HG03432 (cell line): ENCODE measurements around the gene DNAL1.
A peak's percentile ranks its signal among the peaks of the same experiment; 100 is the strongest.

Experiments
- ATAC-seq: cut with Tn5 transposase; IDR thresholded peaks from one replicate; pipeline ENCODE4 v1.9.1; 2021; ENCODE audit warnings: mild to moderate bottlenecking, moderate library complexity; ENCODE audit not compliant: unreplicated experiment

Gene DNAL1

DNA sequence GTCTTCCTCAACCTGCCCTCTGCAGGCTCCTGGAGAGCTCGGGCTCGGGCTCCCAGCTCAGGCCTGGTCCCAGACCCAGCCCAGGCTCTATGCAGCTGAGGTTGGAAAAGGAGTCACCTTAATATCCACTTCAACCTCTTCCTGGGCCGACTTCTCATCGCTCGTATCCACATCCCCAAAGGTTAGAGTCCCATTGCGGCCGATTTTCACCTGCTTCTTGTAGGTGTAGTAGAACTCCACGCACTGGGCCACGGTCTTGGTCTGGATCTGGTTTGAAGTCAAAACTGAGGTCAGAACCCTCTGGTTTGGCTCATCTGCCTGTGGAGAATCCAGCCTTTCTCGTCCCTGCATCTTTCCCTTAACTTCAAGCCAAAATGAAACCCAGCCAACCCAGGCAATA, 77.8 kb downstream of the DNAL1 start:
- no peak for ATAC-seq

DNA sequence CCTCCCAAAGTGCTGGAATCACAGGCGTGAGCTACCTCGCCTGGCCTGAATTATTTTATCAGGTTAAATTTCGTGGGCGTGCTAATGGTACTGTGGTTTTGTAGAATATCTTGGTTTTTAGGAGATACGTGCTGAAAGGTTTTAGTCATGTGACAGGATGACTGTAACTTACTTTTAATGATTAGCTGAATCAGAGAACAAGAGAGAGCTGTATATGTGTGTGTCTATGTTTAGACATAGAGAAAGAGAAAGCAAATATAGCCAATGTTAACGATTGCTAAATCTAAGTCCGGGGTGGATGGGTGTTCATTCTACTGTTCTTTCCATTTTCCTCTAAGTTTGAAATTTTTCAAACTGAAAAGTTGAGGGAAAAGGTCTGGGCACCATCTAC, 78.6 kb downstream of the DNAL1 start:
- ATAC-seq: no peak

DNA sequence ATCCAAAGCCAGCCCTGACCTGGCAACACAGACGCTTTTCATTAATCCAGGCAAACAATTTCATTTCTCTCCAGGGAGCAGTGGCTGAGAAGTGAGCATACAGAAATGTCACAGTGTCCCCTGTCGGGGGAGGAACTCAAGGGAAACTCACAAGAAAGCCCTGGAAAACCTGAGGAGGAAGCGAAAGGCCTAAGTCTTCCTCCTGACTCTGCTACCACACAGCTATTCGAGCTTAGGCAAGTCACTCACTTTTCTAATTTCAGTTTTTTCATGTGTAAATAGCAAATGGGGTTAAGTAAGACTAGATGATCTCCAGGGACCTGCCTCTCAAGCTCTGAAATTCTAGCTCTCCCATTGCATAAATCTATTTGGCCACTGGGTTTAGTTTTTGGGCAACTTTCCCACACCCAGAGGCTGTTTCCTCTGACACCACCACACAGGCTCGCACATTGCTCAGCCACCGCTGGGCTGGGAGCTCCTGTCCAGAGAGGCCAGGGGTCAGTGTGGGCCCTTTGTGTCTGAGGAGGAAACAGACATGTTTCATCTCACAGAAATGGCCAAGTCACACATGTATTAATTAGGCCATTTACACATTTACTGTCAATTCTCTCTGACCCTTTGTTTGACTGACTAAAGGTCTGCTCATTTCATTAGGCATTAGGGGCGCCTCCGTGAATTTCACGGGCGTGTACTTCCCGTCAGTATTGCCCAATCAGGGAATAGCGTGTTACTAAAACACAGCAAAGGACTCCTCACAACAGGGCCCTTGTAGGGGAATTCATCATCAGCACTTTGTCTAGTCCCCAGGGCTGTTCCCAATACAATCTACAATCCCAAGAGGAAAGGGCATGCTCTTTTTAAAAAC, 79.2 kb downstream of the DNAL1 start:
- ATAC-seq: no peak

DNA sequence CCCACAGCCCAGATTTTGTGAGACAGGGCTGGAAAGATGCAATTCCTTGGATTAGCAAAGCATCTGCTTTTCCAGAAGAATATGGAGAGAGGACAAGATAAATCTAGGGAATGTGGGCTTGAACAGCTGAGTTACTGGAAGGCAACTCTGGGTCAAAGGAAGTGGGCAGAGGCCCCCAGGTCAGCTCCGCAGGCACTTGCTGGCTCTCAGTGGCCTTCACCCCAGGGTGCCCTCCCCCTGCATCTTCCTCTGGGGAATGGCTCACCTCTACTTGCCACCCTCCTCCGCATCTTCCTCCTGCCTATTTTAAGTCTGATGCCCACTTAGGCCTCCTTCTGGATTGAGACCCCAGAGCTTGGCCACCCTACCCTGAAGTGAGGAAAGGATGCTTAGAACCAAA, 79.9 kb downstream of the DNAL1 start:
- ATAC-seq: no peak

DNA sequence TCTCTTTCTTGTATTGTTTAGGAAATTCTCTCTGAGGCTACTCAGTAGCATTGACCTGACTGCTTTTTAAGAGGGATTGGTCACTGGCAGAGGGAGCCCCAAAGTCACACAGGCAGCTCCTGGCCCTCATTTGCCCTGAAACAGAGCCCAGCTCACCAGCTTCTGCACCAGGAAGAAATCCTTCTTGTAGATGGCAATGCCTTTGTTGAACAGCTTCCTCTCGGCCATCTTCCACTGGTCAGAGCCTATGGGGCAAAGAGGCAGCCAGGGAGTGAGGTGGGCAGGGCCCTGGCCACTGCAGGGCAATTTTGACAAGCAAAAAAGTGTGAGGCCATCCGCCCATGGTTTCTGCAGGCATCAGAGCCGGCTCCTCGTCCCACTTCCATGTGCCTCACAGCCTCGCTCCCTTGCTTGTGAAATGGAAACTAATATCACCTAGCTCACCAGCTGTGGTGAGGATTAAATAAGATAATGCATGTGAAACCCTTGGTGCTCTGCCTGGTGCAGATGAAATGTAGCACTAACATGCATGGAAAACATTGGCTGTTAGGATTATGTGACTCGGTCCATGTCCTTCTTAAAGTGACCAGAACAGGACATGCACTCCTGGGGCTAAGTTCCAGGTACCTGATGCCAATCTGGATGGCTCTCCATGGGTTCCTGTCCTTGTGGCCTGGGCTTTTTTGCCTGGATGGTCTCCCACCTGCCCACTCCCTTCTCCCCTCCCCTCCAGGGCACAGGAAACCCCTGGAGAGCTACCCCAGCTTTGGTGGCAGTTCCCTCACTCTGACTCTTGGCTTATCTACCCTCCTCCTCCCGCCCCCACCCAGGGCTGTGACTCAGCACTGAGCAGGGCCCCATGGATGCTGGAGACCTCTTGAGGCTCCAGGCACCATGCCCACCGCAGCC, 80.6 kb downstream of the DNAL1 start:
- ATAC-seq: no peak

DNA sequence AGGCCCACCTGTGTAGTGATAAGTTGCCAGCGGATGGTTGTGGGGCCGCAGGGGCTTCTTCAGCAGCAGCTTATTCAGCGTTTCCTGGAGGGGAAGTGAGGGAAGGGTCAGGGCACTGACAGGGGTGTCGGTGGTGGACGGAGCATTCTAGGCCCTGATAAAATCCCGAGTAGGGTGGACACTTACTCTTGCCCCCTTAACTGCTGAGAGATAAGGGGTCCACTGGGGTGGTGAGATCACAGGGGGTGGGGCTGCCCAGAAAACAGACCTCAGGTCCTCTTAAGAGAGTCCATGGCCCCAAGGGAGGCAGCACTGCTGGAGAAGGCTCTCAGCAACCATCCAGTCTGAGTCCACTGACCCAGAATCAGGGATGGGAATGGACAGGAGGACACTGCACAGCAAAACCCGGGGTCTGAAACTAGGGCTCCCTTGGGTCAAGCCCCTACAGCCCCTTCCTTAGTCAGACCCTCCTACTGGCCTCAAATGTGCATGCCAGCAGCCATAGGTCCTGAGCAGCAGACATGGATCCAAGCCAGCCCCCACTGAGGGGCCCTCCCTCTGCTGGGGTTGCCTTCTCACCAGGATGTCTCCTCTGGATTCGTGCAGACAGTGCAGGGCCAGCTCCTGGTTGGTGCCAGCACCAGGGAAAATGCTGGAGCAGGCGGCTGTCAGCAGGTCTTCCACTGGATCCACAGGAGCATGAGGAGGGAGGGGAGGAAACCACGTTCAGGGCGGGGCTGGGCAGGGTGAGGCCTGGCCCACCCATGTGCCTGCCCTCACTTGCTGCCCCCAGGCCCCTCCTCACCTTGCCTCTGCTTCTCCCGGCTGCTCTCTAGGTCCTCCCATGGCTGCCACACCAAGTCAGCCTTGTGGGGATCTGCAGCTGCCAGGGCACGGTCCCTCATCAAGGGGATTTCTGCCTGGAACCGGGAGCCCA, 81.5 kb downstream of the DNAL1 start:
- ATAC-seq: no peak

DNA sequence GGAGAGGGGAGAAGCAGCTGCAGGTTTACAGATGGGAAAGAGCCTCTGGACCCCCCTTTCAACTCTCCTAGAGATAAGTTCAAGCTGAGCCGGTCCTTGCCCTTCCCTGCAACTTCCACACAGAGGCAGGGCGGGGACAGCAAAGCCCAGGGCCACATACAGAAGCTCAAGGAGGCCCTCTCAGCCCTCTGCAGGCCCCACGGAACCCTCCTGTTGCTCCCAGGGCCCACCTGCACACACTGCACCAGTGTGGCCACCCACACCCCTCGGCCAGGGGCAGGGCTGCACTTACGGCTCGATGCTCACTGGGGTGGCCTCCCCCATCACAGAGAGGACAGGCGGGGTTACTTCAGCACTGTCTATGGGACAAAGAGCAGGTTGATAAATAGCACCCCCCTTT, 82.4 kb downstream of the DNAL1 start:
- no peak for ATAC-seq

DNA sequence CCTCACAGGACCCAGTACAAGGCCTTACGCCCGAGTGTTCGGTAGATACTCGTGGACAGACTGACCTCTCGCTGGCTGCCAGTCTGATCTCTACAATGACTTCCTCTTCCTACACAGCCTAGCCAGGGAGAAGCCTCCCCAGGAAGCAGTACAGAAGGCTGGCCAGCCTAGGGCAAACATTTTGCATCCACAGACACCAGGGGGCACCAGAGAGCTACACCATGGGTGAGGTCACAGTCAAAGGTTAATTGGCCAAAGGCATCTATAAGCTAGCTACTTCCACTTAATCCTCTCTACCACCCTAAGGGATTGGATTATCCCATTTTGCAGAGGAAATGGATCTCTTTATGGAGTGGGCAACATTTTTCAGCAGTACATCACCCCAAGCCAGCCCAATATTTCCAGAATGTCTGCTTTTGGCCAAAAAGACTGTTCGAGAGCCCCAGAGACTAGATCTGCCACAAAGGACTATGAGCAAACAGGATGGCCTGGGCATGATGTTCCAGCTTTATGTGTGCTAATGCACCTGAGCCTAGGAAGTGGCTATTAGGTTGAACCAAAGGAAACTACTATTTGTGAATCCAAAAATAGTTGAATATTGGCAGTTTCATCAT, 84.0 kb downstream of the DNAL1 start:
- peak; percentile 75 for ATAC-seq

DNA sequence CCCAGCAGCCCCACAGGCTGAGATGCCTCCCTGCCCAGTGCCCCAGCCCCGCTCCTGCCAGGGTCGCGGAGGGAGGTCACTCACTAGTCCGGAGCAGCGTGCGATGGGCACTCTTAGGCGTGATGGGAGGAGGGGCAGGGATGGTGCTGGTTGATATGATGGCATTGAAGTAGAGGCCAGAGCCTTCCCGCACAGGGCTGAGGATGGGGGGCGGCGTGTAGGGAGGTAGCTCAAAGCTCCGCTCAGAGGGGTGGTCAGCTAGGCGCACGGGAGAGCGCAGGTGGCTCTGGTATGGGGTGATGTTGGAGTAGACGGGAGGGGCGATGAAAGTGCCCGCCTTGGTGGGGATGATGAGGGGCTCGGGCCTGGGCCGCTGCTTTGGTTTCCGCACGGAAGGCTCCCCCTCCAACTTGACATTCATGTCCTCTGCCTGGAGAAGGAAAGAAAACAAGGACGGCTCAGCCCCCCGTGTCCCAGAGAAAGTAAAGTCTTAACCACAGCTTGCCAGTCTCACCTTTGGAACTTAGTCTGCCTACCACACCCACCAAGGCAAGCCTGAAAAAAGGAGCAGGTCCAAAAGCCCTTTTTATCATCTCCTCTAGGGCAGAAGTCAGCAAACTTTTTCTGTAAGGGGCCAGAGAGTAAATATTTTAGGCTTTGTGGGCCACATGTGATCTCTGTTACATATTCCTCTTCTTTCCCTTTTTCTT, 84.9 kb downstream of the DNAL1 start:
- no peak for ATAC-seq

DNA sequence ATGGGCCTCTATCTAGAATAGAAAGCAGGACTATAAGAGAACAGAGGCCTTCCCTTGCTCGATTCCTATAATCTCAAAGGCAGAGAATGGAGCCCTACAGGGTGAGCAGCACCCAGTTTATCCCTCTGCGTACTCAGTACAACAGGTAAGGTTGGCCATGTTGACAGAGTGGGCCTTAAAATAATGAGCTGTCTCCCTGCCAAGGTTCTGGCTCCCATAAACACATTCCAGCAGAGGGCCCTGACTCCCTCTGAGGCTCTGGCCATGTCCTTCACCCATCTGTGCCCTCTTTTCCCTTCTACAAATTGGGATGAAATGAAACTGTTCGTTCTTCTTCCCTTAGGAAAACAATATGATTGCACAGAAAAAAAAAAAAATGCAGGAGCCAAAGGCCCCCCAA, 86.3 kb downstream of the DNAL1 start:
- ATAC-seq: no peak

DNA sequence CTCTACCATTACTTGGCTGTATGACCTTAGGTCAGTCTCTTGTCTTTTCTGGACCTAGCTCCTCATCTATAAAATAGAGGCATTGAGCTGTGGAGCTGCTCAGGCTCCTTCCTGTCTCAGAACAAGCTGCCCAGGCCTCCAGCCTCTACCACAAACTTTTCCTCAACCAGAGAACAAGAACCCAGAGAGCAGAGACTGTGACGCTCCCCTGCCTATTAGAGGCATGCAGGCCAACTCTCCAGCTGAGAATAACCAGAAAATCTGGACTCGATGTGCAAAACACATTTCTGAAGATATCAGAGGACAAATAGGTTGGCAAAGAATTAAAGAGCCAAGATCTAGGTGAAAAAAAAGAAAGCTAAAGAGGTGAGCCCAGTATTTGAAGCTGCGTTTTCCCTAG, 87.2 kb downstream of the DNAL1 start:
- no peak for ATAC-seq

DNA sequence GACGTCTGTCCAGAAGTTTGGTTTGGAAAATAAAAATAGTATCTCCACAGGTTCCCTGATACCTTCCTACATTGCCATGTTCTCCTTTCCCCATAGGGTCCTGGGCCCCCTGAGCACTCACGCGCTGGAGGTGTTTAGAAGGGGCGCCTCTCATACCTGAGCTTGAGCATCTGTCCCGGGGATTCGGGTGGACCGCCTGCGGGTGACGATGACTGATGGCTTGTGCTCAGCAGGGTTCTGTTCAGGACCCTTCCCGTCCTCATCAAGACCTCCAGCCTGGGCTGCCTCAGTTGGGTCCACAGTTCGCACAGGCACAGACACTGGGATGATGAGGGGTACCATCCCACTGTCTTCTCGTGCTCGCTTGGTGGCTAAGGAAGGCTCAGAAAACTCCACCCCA, 92.1 kb downstream of the DNAL1 start:
- ATAC-seq: no peak

DNA sequence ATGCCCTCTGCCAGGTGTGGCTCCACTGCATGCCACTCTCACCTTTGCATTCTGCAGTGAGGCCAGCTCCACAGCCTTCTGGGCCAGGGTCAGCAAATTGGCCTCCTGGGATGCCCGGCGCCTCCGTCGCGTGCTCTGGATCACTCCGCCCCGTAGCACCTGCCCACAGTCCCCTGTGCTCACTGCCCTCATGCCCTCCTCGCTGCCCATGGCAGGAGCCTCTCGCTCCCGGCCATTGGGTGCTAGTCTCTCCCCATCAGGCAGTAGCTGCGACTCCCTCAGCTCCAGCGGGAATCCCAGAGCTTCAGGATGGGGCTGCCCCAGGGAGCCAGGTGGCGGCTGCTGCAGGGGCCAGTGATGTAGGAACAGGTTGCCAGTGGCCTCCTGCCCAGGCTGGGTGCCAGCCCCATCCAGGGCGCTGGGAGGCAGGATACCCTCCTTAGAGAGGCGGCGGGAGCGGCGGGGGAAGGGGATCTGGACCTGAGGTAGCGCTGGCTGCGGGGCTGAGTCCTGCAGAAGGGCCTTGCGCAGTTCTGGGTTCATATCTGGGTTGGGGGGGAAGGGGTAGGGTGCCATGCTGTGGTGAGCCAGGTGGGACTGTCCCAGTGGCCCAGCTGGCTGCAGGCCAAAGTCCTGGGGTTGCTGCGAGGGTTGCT, 93.9 kb downstream of the DNAL1 start:
- no peak for ATAC-seq

DNA sequence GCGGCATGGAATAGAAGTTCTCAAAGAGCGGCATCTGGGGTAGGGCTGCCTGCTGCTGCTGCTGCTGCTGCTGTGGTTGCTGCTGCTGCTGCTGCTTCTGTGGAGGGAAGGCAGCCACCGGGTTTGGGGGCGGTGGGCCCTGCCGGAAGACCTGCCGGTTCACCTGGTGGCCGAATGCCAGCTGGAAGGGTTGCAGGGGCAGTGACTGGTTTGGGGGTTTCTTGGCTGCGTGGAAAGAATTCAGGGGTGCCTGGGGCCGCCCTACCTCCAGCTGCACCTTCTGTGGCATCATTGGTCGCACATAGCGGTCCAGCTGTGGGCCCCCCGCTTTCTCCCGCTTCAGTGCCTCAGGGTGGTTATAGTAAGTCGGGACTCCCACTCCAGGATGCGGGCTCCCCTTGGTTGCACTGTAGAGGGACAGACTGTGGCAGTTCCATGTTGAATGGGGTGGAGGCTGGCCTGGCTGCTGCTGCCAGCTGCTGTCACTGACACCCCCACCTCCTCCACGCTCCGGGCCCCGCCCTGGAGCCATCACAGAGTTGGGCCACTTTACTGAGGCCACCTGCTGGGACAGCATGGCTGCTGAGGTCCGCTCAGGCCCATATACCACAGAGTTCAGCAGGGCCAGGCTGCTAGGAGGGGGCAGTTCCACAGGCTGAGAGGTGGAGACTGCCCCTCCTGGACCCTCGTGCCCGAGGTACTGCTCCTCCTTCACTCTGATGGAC, 94.5 kb downstream of the DNAL1 start:
- ATAC-seq: no peak

DNA sequence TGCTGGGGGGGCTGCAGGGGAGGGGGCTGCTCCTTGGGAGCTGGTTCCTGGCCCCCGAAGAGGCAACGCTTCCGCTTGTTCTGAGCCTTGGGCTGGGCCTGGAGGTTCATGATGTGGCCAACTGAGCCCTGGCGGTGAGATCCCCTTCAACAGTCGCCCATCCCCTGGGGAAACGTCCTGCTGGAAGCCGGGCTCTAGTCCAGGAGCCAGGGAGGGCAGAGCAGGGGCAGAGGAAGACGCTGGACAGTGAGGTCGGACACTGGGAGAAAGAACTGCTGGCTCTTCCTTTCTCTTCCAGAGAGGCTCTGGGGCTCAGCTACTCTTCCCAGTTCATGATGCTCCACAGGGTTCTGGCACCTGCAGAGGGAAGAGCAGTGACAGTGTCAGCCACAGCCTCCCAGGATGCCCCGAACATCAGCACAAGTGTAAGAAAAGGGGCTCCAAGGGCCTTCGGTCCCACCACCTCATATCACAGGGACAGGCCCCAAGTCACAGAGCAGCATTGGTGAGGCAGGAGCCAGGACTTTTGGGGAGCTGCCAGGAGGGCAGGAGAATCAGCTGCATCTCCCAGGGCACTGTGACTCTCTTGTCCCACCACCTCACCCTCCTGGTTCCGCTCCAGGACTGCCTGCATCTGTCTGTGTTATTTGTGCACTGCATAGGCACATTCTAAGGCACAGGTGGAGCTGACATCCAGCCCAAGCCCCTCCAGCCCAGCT, 95.3 kb downstream of the DNAL1 start:
- ATAC-seq: no peak

DNA sequence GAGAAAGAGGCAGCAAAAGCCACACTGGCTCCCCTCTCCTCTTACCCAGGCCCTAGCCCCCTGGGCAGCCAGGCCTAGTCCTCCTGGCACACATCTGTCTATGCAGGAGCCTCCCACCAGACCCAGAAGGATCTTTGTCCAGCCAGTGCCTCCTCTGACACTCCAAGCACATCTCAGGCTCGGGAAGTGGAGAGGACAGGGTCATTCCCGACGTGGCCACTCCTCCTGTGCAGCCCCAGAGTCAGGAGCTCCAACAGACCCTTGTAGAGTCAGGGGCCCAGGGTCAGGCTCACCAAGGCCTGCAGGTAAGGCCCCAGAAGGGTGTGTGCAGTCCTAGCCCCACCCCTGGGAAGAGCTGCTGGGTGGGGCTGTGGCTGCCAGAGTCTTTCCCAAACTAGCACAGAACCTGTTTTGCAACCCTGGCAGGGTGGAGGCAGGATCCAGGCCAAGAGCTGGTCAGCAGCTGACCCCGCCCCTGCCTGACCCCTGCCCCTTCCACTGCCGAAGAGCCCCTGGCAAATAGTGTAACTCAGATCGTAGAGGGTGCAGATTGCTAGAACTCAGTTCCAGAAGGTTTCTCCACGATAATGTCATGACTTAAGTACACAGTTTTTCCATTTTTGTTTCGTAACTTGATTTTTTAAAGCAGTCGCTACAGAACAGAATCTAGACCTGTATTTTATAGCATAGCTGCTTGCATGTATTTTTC, 96.0 kb downstream of the DNAL1 start:
- ATAC-seq: no peak

DNA sequence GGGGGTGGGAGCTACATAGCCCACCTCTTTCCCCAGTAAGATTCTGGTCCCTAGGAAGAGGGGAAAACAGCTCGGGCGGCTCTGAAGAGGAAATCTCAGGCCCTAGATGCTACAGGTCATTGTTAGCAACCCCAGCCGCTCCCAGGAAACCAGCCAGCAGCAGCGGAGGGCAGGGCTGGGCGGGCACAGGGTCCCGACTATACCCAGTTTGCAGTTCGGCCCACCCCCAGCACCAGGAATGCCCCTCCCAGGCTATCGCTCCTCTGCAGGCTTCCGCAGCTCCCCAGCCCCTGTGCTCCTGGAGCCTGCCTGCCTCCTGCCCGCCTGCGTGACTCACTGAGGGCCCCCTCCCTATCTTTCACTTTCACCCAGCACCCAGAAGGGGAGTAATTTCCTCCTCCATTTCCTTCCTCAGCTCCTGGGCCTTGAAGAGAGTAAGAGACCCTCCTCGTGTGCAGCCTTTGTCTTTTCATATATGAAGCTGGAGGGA, 96.6 kb downstream of the DNAL1 start:
- ATAC-seq: peak; percentile 50
